Loucy (cell line): Measurements from ENCODE around the gene BBLN.

ENCODE experiments used
- EZH2phosphoT487 ChIP-seq: fragments of 200-600 bp; IDR thresholded peaks from 2 replicates; pipeline ENCODE4 v1.6.1; 2018; ENCODE audit warnings: antibody characterized with exemption, mild to moderate bottlenecking, moderate library complexity, borderline replicate concordance
- TF ChIP-seq, protein P1 (sequence below): fragments of 200-600 bp; sonication (generic); conservative IDR thresholded peaks from 2 replicates; pipeline ENCODE4 v1.5.1; 2014; ENCODE audit warnings: mild to moderate bottlenecking, antibody characterized with exemption, low read length

DNA sequence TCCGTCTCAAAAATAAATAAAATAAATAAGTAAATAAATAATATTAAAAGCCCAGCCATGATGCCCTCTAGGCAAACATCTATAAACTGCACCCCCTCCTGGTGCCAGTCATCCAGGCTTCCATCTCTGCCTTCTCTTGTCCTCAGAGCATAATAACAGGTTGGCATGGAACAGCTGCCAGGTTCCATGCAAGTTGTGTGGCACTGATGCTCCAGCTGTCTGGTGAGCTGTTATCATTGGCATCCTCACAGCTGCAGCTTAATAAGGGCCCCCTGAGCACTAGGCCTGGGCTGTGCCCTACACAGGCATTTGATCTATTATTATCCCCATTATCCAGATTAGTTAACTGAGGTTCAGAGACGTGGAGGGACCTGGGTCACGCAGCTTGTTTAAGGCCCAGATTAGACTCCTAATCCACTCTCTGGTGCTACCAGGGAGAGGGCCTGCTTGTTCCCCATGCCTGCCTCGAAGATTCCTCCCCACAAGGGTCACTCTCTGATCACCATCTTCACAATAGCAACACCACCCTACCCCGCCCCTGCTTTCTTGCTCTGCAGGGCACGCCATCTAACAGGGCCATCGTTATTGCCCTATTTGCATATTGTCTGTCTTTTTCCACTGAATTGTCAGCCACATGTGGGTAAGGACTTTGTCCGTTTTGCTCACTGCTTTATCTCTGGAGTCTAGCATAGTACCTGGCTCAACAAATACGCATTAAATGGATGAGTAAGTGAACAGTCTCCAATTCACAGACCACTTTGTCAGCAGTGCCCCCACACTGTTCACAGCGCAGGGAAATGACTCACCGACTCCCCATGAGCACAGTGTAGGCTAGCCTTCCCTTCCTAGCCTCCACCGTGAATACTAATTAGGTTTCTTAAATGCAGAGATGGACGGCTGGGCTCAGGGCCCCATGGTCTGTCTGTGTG, 41.6 kb downstream of the BBLN start:
- TF ChIP-seq, protein P1, sequence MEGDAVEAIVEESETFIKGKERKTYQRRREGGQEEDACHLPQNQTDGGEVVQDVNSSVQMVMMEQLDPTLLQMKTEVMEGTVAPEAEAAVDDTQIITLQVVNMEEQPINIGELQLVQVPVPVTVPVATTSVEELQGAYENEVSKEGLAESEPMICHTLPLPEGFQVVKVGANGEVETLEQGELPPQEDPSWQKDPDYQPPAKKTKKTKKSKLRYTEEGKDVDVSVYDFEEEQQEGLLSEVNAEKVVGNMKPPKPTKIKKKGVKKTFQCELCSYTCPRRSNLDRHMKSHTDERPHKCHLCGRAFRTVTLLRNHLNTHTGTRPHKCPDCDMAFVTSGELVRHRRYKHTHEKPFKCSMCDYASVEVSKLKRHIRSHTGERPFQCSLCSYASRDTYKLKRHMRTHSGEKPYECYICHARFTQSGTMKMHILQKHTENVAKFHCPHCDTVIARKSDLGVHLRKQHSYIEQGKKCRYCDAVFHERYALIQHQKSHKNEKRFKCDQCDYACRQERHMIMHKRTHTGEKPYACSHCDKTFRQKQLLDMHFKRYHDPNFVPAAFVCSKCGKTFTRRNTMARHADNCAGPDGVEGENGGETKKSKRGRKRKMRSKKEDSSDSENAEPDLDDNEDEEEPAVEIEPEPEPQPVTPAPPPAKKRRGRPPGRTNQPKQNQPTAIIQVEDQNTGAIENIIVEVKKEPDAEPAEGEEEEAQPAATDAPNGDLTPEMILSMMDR = no peak
- no peak for TF ChIP-seq EZH2phosphoT487
